ENCODE measurements around the gene TMEM218. TPM values are rescaled to one million over a fixed set of nuclear protein-coding genes. Genes with fewer than 3 reads are reported as not detected.

Gene TMEM218
- total and polyA plus RNA-seq, 4 donors: 36.7 to 48.2 (median 44.2) TPM

DNA sequence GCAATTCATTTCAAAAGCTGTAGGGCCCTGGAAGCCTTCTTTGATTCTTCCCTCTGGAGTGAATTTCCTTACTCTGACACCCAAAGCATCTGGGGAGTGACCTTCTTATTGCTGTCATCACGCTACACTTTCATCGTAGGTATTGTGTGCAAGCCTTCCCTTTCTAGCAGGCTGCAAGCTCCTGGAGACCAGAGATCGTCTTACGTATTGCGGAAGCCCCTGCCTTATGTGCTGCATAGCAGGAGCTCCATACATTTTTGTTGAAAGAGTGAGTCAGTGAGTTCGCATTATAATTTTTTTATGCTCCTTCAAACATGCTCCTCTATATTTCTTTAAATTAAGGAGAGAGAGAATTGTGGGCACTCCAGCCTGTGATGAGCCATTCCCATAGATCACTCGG is 21.2 kb upstream of the TMEM218 start:
- 83% methylated on average over 3 of the region's 7 CpGs for WGBS (ENCODE audit: insufficient coverage)
- no peak for DNase-seq (ENCODE audit: low read depth in 4 of 6, low spot score in 6 of 6)
- H3K27ac ChIP-seq (ENCODE audit: low read depth, low read length): no peak overlapping the region

GRCh38 chr11:125132071-125132470 is 20.6 kb upstream of the TMEM218 start:
- Histone ChIP-seq H3K36me3 (ENCODE audit: control insufficient read depth, insufficient read depth, low read length) (no peaks in the 10 kb centered on the region), H3K27me3 (ENCODE audit: control insufficient read depth, insufficient read depth, low read length) (no peaks in the 10 kb centered on the region), H3K9me3 (ENCODE audit: control insufficient read depth, insufficient read depth, low read length) (no peaks in the 10 kb centered on the region), H3K4me3 (ENCODE audit: low read depth, low read length) (no peak overlapping the region), H3K27ac (ENCODE audit: low read depth, low read length) (no peak overlapping the region), H3K4me1 (ENCODE audit: control insufficient read depth, insufficient read depth, low read length) (peaks cover 5% of the 10 kb centered on the region)
- WGBS (ENCODE audit: insufficient coverage): 91% methylated on average over 1 of the region's 1 CpG
- DNase-seq (ENCODE audit: low read depth in 4 of 6, low spot score in 6 of 6): no peak

More for the DNA sequence above, 21.2 kb upstream of the TMEM218 start:
- Histone ChIP-seq H3K4me3 (ENCODE audit: low read depth, low read length) (no peak overlapping the region), H3K9me3 (ENCODE audit: control insufficient read depth, insufficient read depth, low read length) (no peaks in the 10 kb centered on the region), H3K36me3 (ENCODE audit: control insufficient read depth, insufficient read depth, low read length) (no peaks in the 10 kb centered on the region), H3K27me3 (ENCODE audit: control insufficient read depth, insufficient read depth, low read length) (no peaks in the 10 kb centered on the region), H3K4me1 (ENCODE audit: control insufficient read depth, insufficient read depth, low read length) (peaks cover 5% of the 10 kb centered on the region)

DNA sequence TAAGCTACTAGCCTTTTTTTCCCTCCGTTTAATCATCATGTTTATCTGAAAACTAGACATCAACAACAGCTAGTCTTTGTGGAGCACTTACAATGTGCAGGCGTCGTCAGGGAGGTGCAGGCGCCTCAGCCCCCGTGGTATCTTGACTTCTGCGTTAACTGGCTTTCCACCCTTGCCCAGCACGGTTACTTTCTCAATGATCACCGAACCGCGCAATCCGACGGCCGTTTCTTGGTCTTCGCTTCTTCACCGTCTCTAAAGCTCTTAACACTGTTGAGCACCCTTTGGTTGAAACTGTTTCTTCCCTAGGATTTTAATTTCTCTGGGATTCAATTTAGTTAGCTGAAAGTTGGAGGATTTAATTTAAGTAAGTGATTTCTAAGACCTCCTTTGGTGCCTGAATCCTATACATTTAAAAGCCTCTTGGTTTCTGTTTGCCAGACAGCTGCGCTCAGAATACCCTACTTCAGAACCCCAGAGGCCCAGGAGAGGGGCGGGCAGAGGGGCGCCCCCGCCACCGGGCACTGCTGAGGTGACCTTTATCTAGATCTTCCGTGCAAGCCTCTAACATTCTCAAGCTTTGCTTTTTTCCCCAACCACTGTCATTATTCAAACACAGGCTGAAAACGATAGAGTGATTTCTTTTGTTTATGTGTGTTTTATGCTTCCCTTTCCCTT is 18.0 kb upstream of the TMEM218 start:
- H3K4me1 ChIP-seq (ENCODE audit: control insufficient read depth, insufficient read depth, low read length): peaks cover 5% of the 10 kb centered on the region
- DNase-seq (ENCODE audit: low read depth in 4 of 6, low spot score in 6 of 6): peak in 1 of 6 donors; percentile 44
- WGBS (ENCODE audit: insufficient coverage): 55% methylated on average over 20 of the region's 22 CpGs
- H3K36me3 ChIP-seq (ENCODE audit: control insufficient read depth, insufficient read depth, low read length): no peaks in the 10 kb centered on the region
- H3K4me3 ChIP-seq (ENCODE audit: low read depth, low read length): no peak overlapping the region
- no peaks in the 10 kb centered on the region for H3K27me3 ChIP-seq (ENCODE audit: control insufficient read depth, insufficient read depth, low read length)
- H3K27ac ChIP-seq (ENCODE audit: low read depth, low read length): no peak overlapping the region
- H3K9me3 ChIP-seq (ENCODE audit: control insufficient read depth, insufficient read depth, low read length): no peaks in the 10 kb centered on the region

- Histone ChIP-seq H3K27me3 (ENCODE audit: control insufficient read depth, insufficient read depth, low read length) (no peaks in the 10 kb centered on the region), H3K4me1 (ENCODE audit: control insufficient read depth, insufficient read depth, low read length) (peaks cover 5% of the 10 kb centered on the region), H3K27ac (ENCODE audit: low read depth, low read length) (no peak overlapping the region), H3K36me3 (ENCODE audit: control insufficient read depth, insufficient read depth, low read length) (no peaks in the 10 kb centered on the region), H3K4me3 (ENCODE audit: low read depth, low read length) (no peak overlapping the region), H3K9me3 (ENCODE audit: control insufficient read depth, insufficient read depth, low read length) (no peaks in the 10 kb centered on the region)
- WGBS (ENCODE audit: insufficient coverage): 92% methylated on average over 2 of the region's 4 CpGs
- no peak for DNase-seq (ENCODE audit: low read depth in 4 of 6, low spot score in 6 of 6)
Measured at GRCh38 chr11:125128450-125128849, 17.0 kb upstream of the TMEM218 start.

GRCh38 chr11:125124618-125124992 is 13.2 kb upstream of the TMEM218 start:
- H3K36me3 ChIP-seq (ENCODE audit: control insufficient read depth, insufficient read depth, low read length): no peaks in the 10 kb centered on the region
- peaks cover 4% of the 10 kb centered on the region for H3K4me1 ChIP-seq (ENCODE audit: control insufficient read depth, insufficient read depth, low read length)
- no peaks in the 10 kb centered on the region for H3K9me3 ChIP-seq (ENCODE audit: control insufficient read depth, insufficient read depth, low read length)
- H3K27me3 ChIP-seq (ENCODE audit: control insufficient read depth, insufficient read depth, low read length): no peaks in the 10 kb centered on the region
- no peak for DNase-seq (ENCODE audit: low read depth in 4 of 6, low spot score in 6 of 6)
- H3K4me3 ChIP-seq (ENCODE audit: low read depth, low read length): no peak overlapping the region
- no CpG with 5 or more reads among the region's 4 CpGs for WGBS (ENCODE audit: insufficient coverage)
- no peak overlapping the region for H3K27ac ChIP-seq (ENCODE audit: low read depth, low read length)

GRCh38 chr11:125123947-125124617 is 12.7 kb upstream of the TMEM218 start:
- Histone ChIP-seq H3K27me3 (ENCODE audit: control insufficient read depth, insufficient read depth, low read length) (no peaks in the 10 kb centered on the region), H3K4me1 (ENCODE audit: control insufficient read depth, insufficient read depth, low read length) (no peaks in the 10 kb centered on the region), H3K27ac (ENCODE audit: low read depth, low read length) (no peak overlapping the region), H3K9me3 (ENCODE audit: control insufficient read depth, insufficient read depth, low read length) (no peaks in the 10 kb centered on the region), H3K4me3 (ENCODE audit: low read depth, low read length) (no peak overlapping the region), H3K36me3 (ENCODE audit: control insufficient read depth, insufficient read depth, low read length) (no peaks in the 10 kb centered on the region)
- peak in 2 of 6 donors; percentile 57 to 94 for DNase-seq (ENCODE audit: low read depth in 4 of 6, low spot score in 6 of 6)
- WGBS (ENCODE audit: insufficient coverage): 54% methylated on average over 6 of the region's 10 CpGs

DNA sequence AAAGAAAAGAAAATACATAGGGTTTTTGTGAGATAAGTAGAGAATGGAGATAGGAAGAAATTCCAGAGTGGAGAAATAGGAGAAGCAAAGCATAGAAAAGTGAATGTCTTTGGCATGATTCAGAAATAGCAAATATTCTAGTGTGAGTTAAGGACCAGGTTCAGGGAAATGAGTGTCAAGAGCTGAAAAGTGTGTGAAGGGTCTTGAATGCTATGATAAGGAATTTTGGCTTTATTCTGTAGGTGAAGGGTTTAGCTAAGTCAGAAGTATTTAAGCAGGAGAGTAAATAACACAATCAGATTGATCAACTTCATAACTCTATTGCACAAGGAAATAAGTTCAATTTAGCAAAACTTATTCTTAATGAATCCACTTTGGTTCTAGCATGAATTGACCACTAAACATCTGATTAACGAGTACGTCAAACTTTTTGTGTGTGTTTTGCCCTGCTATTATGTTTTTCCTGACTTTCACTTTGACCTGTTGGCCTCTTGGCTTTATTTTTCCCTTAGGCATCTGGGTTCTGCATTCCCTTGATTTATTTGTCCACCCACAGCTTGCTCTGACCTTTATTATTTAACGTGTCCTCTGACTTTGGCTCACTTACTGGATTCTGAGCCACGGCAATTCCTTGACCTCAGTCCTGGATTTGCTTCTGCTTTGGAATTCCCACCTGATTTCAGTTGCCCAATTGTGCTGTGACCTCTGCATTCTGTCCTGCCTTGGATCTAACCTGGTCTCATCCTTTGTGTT is 11.9 kb upstream of the TMEM218 start:
- H3K27ac ChIP-seq (ENCODE audit: low read depth, low read length): no peak overlapping the region
- no peak for DNase-seq (ENCODE audit: low read depth in 4 of 6, low spot score in 6 of 6)
- H3K4me1 ChIP-seq (ENCODE audit: control insufficient read depth, insufficient read depth, low read length): no peaks in the 10 kb centered on the region
- H3K36me3 ChIP-seq (ENCODE audit: control insufficient read depth, insufficient read depth, low read length): no peaks in the 10 kb centered on the region
- no peaks in the 10 kb centered on the region for H3K27me3 ChIP-seq (ENCODE audit: control insufficient read depth, insufficient read depth, low read length)
- no peaks in the 10 kb centered on the region for H3K9me3 ChIP-seq (ENCODE audit: control insufficient read depth, insufficient read depth, low read length)
- WGBS (ENCODE audit: insufficient coverage): 64% methylated on average over 4 of the region's 4 CpGs
- H3K4me3 ChIP-seq (ENCODE audit: low read depth, low read length): no peak overlapping the region

DNA sequence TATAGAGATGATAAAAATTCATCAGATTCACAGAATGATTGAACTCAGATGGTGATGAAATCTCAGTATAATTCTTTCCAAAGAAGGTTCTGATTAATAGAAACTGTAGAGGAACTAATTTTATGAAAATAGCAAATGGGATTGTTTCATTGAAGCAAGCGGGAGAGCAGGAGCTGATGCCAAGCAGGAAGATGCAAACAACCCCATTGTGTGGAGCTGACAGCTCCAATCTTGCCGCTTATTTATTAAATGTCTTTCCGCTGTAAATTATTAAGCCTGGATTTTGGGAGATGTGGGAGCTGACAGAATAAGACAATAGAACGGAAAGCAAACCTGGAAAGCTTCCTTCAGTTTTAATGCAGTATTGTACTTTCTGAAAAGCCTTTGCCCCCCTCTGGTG is 6.0 kb upstream of the TMEM218 start:
- H3K27me3 ChIP-seq (ENCODE audit: control insufficient read depth, insufficient read depth, low read length): no peaks in the 10 kb centered on the region
- peak in 1 of 6 donors; percentile 35 for DNase-seq (ENCODE audit: low read depth in 4 of 6, low spot score in 6 of 6)
- WGBS (ENCODE audit: insufficient coverage): 11% methylated on average over 2 of the region's 4 CpGs
- no peaks in the 10 kb centered on the region for H3K9me3 ChIP-seq (ENCODE audit: control insufficient read depth, insufficient read depth, low read length)
- no peaks in the 10 kb centered on the region for H3K4me1 ChIP-seq (ENCODE audit: control insufficient read depth, insufficient read depth, low read length)
- no peaks in the 10 kb centered on the region for H3K36me3 ChIP-seq (ENCODE audit: control insufficient read depth, insufficient read depth, low read length)
- H3K4me3 ChIP-seq (ENCODE audit: low read depth, low read length): no peak overlapping the region
- no peak overlapping the region for H3K27ac ChIP-seq (ENCODE audit: low read depth, low read length)

- no peaks in the 10 kb centered on the region for H3K27me3 ChIP-seq (ENCODE audit: control insufficient read depth, insufficient read depth, low read length)
- peaks cover 7% of the 10 kb centered on the region for H3K4me1 ChIP-seq (ENCODE audit: control insufficient read depth, insufficient read depth, low read length)
- no peaks in the 10 kb centered on the region for H3K36me3 ChIP-seq (ENCODE audit: control insufficient read depth, insufficient read depth, low read length)
- no peaks in the 10 kb centered on the region for H3K9me3 ChIP-seq (ENCODE audit: control insufficient read depth, insufficient read depth, low read length)
- no peak overlapping the region for H3K4me3 ChIP-seq (ENCODE audit: low read depth, low read length)
- 59% methylated on average over 8 of the region's 8 CpGs for WGBS (ENCODE audit: insufficient coverage)
- DNase-seq (ENCODE audit: low read depth in 4 of 6, low spot score in 6 of 6): no peak
- no peak overlapping the region for H3K27ac ChIP-seq (ENCODE audit: low read depth, low read length)
Measured at GRCh38 chr11:125114518-125114917, 3.1 kb upstream of the TMEM218 start.
